Sigmoid colon (tissue), 7 donors: ENCODE data around the gene POMP. TPM values are rescaled to one million over a fixed set of nuclear protein-coding genes. Genes with fewer than 3 reads are reported as not detected.

Experiments
- DNase-seq: peaks from one replicate; pipeline ENCODE4 v3.0.0-alpha.2; 2019
- H3K27ac ChIP-seq, 4 donors: fragments of 200-600 bp; sonication (generic); one replicate each; pipeline ENCODE4 v1.5.1; 2016 to 2019; ENCODE audit warnings: mild to moderate bottlenecking in 1 of 4
- H3K27me3 ChIP-seq, 3 donors: fragments of 200-600 bp; sonication (generic); one replicate each; pipeline ENCODE4 v1.5.1; 2019; ENCODE audit warnings: mild to moderate bottlenecking in 1 of 3
- H3K36me3 ChIP-seq, 4 donors: fragments of 200-600 bp; sonication (generic); one replicate each; pipeline ENCODE4 v1.5.1; 2016 to 2019
- H3K4me1 ChIP-seq, 4 donors: fragments of 200-600 bp; sonication (generic); one replicate each; pipeline ENCODE4 v1.5.1; 2017 to 2019
- H3K4me3 ChIP-seq, 4 donors: fragments of 200-600 bp; sonication (generic); one replicate each; pipeline ENCODE4 v1.5.1; 2017 to 2019; ENCODE audit warnings: mild to moderate bottlenecking in 2 of 4, moderate library complexity in 1 of 4
- H3K9me3 ChIP-seq, 4 donors: fragments of 200-600 bp in 3 of 4; sonication (generic) in 3 of 4; one replicate each; pipeline versions ENCODE4 v1.5.1 to v1.6.1; 2013 to 2019
- CTCF ChIP-seq, 4 experiments: fragments of 450-650 bp in 3 of 4; fragments of 200-600 bp in 1 of 4; IDR thresholded peaks; one replicate each; pipeline ENCODE4 v1.5.1; 2016 to 2019; ENCODE audit warnings: antibody characterized with exemption in 4 of 4, mild to moderate bottlenecking in 3 of 4, moderate library complexity in 2 of 4
- EP300 ChIP-seq, 4 donors: sonication (generic); formaldehyde crosslinking; IDR thresholded peaks; one replicate each; pipeline ENCODE4 v1.6.1; 2017; ENCODE audit warnings: antibody characterized with exemption in 4 of 4
- POLR2A ChIP-seq, 2 donors: fragments of 450-650 bp; IDR thresholded peaks; one replicate each; pipeline ENCODE4 v1.6.1; 2016; ENCODE audit warnings: antibody characterized with exemption in 2 of 2, mild to moderate bottlenecking in 2 of 2, moderate library complexity in 2 of 2
- POLR2AphosphoS5 ChIP-seq, 4 donors: sonication (generic); formaldehyde crosslinking; IDR thresholded peaks; one replicate each; pipeline ENCODE4 v1.6.1; 2017; ENCODE audit warnings: antibody characterized with exemption in 4 of 4
- WGBS, 2 donors: extraction: QIAGEN DNeasy Blood & Tissue Kit; methylation state at CpG; one replicate each; pipeline ENCODE4 v1.1.7; 2013; 5-methylcytosine and 5-hydroxymethylcytosine counted together
- intact Hi-C: fragments of 100-400 bp; cut with DNase I; formaldehyde crosslinking; loops from one replicate; pipeline ENCODE4 v1.15.1; 2023
- polyA plus RNA-seq, 3 donors: library from polyadenylated mRNA; stranded (reverse); fragments of 200-250 nt; gene quantifications; one replicate each; pipeline ENCODE4 v1.2.3, GENCODE V29; 2013
- total RNA-seq, 4 donors: library from RNA; depleted of rRNA; stranded (reverse); fragments of >200 nt; gene quantifications; one replicate each; pipeline ENCODE4 v1.1.0, GENCODE V29; 2016
- donor health status: healthy with polysubstance abuse.
- donor health status: Bipolar disorder and iron deficiency.
- donor health status: healthy.

POMP gene
- total RNA-seq = 10 to 100 TPM; 38.6 to 96.4 (median 66.7) TPM
- 100 to 1,000 TPM; 101 to 163 (median 135) TPM for polyA plus RNA-seq

- Histone ChIP-seq H3K27me3 (no peaks in the 10 kb centered on the region), H3K4me1 (peaks cover 0 to 52% (median 46%) of the 10 kb centered on the region in 4 donors), H3K36me3 (peaks cover 0 to 26% (median 14%) of the 10 kb centered on the region in 4 donors), H3K4me3 (peak within 1 kb of the TSS; percentile 61 to 92 (median 75)), H3K27ac (peak within 1 kb of the TSS; percentile 86 to 96 (median 90)), H3K9me3 (no peaks in the 10 kb centered on the region)
- intact Hi-C loops = loop anchor here (2.0 to 10.0 kb wide), 3 partner anchors 60 to 524 kb away; partner anchors contain the start of genes PAN3 and SLC46A3
- peak in 2 of 4 donors; percentile 73 to 75 for TF ChIP-seq EP300 (IDR thresholded peaks at IDR 0.05)
- TF ChIP-seq POLR2AphosphoS5 (IDR thresholded peaks at IDR 0.05) = peak; percentile 99 to 100 (median 100)
- TF ChIP-seq POLR2A (IDR thresholded peaks at IDR 0.05) = peak; percentile 95 to 98
- no peak for TF ChIP-seq CTCF (IDR thresholded peaks at IDR 0.05)
- 0% methylated on average over 64 of the region's 64 CpGs for WGBS, 2 donors
- peak; percentile 96 for DNase-seq
Measured at GRCh38 chr13:28658796-28659620, at the start of gene POMP. Gene POMP (plus strand): TSS chr13:28659130. CDS start chr13:28659185, 55 bp downstream.

GRCh38 chr13:28609381-28609780 lies 49.5 kb upstream of the POMP start:
- 89 to 92% methylated on average over 1 of the region's 1 CpG for WGBS, 2 donors
- Histone ChIP-seq H3K27ac (no peak overlapping the region), H3K4me1 (no peaks in the 10 kb centered on the region), H3K36me3 (no peaks in the 10 kb centered on the region), H3K4me3 (no peak overlapping the region), H3K27me3 (no peaks in the 10 kb centered on the region), H3K9me3 (no peaks in the 10 kb centered on the region)
- intact Hi-C loops = no loop called here
- TF ChIP-seq POLR2AphosphoS5 (IDR thresholded peaks at IDR 0.05) (no peak), CTCF (IDR thresholded peaks at IDR 0.05) (no peak), EP300 (IDR thresholded peaks at IDR 0.05) (no peak), POLR2A (IDR thresholded peaks at IDR 0.05) (no peak)
- DNase-seq = no peak

- Histone ChIP-seq H3K36me3 (no peaks in the 10 kb centered on the region), H3K4me1 (no peaks in the 10 kb centered on the region), H3K4me3 (no peak overlapping the region), H3K27me3 (no peaks in the 10 kb centered on the region), H3K9me3 (no peaks in the 10 kb centered on the region), H3K27ac (no peak overlapping the region)
- intact Hi-C loops = no loop called here
- TF ChIP-seq CTCF (IDR thresholded peaks at IDR 0.05) = no peak
- TF ChIP-seq POLR2AphosphoS5 (IDR thresholded peaks at IDR 0.05) = no peak
- no peak for TF ChIP-seq EP300 (IDR thresholded peaks at IDR 0.05)
- no peak for TF ChIP-seq POLR2A (IDR thresholded peaks at IDR 0.05)
- no peak for DNase-seq
- WGBS, 2 donors = 79 to 85% methylated on average over 1 of the region's 1 CpG
Measured at GRCh38 chr13:28609926-28610325, 49.0 kb upstream of the POMP start.

DNA sequence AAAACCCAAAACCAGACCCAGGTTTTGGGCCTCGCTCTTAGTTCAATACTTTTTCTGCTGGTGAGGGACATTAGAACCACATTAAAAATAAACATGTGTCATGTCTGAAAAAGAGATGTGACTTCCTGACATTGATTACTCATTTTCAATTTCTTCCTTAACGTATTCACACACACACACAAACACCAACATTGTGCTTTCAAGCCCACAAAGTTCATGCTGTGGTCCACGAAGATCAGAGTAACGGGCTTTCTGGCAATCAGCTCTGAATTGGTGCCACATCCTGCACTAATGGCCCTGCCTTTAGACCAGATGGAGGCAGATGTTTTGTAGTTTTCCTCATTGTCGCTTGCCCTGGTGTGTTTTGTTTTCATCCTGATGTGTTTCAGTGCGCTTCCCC lies 47.9 kb upstream of the POMP start:
- no peaks in the 10 kb centered on the region for H3K4me1 ChIP-seq
- no peak for TF ChIP-seq POLR2AphosphoS5 (IDR thresholded peaks at IDR 0.05)
- TF ChIP-seq POLR2A (IDR thresholded peaks at IDR 0.05) = no peak
- no peak for TF ChIP-seq CTCF (IDR thresholded peaks at IDR 0.05)

More for the DNA sequence above, 47.9 kb upstream of the POMP start:
- Histone ChIP-seq H3K4me3 (no peak overlapping the region), H3K36me3 (no peaks in the 10 kb centered on the region), H3K9me3 (no peaks in the 10 kb centered on the region), H3K27ac (no peak overlapping the region), H3K27me3 (no peaks in the 10 kb centered on the region)
- WGBS, 2 donors = 78 to 82% methylated on average over 6 of the region's 6 CpGs
- intact Hi-C loops = no loop called here
- DNase-seq = no peak
